Peyer's patch (tissue), 4 donors: ENCODE measurements around the gene ANGPTL1. TPM values are rescaled to one million over a fixed set of nuclear protein-coding genes. Genes with fewer than 3 reads are reported as not detected.

Source experiments
- DNase-seq, 3 donors: peaks; one replicate each; pipeline ENCODE4 v3.0.0-alpha.2; 2017 to 2019
- H3K27ac ChIP-seq, 4 donors: fragments of 200-600 bp; sonication (generic); one replicate each; pipeline ENCODE4 v1.5.1; 2016 to 2019
- H3K27me3 ChIP-seq, 2 donors: fragments of 200-600 bp; sonication (generic); one replicate each; pipeline ENCODE4 v1.5.1; 2019
- H3K36me3 ChIP-seq, 3 donors: fragments of 200-600 bp; sonication (generic); one replicate each; pipeline ENCODE4 v1.5.1; 2016 to 2019
- H3K4me1 ChIP-seq, 4 donors: fragments of 200-600 bp; sonication (generic); one replicate each; pipeline ENCODE4 v1.5.1; 2016 to 2019
- H3K4me3 ChIP-seq, 4 donors: fragments of 200-600 bp; sonication (generic); 1 replicate in 3 of 4; 2 replicates in 1 of 4; pipeline ENCODE4 v1.5.1; 2016 to 2019; ENCODE audit warnings: mild to moderate bottlenecking in 1 of 4
- H3K9me3 ChIP-seq, 4 donors: fragments of 200-600 bp; sonication (generic); one replicate each; pipeline ENCODE4 v1.5.1; 2016 to 2019; ENCODE audit warnings: mild to moderate bottlenecking in 1 of 4
- POLR2A ChIP-seq, 2 donors: fragments of 450-650 bp; IDR thresholded peaks; one replicate each; pipeline ENCODE4 v1.5.1; 2017; ENCODE audit warnings: antibody characterized with exemption in 2 of 2, mild to moderate bottlenecking in 2 of 2, moderate library complexity in 2 of 2
- total RNA-seq, 4 donors: library from RNA; depleted of rRNA; stranded (reverse); fragments of >200 nt; gene quantifications; one replicate each; pipeline ENCODE4 v1.1.0, GENCODE V29; 2016
- TF ChIP-seq, protein P1 (sequence below), 6 experiments: fragments of 450-650 bp in 4 of 6; fragments of 200-600 bp in 2 of 6; sonication (generic) in 1 of 6; IDR thresholded peaks; one replicate each; pipeline ENCODE4 v1.5.1; 2017 to 2019; ENCODE audit warnings: antibody characterized with exemption in 6 of 6, mild to moderate bottlenecking in 3 of 6, moderate library complexity in 1 of 6

The ANGPTL1 gene, protein sequence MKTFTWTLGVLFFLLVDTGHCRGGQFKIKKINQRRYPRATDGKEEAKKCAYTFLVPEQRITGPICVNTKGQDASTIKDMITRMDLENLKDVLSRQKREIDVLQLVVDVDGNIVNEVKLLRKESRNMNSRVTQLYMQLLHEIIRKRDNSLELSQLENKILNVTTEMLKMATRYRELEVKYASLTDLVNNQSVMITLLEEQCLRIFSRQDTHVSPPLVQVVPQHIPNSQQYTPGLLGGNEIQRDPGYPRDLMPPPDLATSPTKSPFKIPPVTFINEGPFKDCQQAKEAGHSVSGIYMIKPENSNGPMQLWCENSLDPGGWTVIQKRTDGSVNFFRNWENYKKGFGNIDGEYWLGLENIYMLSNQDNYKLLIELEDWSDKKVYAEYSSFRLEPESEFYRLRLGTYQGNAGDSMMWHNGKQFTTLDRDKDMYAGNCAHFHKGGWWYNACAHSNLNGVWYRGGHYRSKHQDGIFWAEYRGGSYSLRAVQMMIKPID
- total RNA-seq = 10 to 100 TPM in 3 of 4 donors, 1 to 10 TPM in 1; 7.2 to 17.0 (median 13.9) TPM

DNA sequence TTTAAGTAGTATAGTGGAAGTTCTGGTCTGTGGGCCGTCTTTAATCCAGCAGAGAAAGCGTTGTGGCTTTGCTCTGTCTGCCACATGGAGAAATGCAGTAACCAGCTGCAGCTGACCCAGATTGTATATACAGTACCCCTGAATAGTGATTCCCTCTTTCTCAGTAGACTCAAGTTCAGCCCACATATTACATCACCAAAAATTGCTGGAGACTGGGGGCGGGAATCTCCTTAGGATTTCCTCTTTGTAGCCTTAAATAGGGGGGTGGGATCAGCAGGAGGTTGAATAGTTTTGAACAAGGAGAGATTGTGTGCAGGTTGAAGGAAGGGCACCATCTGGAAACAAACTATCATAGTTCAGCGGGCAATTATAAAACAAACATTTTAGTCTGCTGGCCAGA, at the start of gene ANGPTL1:
TSS of gene ANGPTL1 (minus strand) at position 134 of the 400 bp plus-strand sequence. CDS start 5,301 bp downstream, outside the sequence.
- Histone ChIP-seq H3K4me1 (peaks cover 0 to 18% (median 0%) of the 10 kb centered on the region in 4 donors), H3K36me3 (no peaks in the 10 kb centered on the region), H3K4me3 (peak within 1 kb of the TSS in 3 of 4 donors; percentile 2 to 33 (median 11)), H3K27me3 (no peaks in the 10 kb centered on the region), H3K27ac (peak within 1 kb of the TSS in 3 of 4 donors; percentile 34 to 78 (median 57)), H3K9me3 (no peaks in the 10 kb centered on the region)
- TF ChIP-seq, protein P1, sequence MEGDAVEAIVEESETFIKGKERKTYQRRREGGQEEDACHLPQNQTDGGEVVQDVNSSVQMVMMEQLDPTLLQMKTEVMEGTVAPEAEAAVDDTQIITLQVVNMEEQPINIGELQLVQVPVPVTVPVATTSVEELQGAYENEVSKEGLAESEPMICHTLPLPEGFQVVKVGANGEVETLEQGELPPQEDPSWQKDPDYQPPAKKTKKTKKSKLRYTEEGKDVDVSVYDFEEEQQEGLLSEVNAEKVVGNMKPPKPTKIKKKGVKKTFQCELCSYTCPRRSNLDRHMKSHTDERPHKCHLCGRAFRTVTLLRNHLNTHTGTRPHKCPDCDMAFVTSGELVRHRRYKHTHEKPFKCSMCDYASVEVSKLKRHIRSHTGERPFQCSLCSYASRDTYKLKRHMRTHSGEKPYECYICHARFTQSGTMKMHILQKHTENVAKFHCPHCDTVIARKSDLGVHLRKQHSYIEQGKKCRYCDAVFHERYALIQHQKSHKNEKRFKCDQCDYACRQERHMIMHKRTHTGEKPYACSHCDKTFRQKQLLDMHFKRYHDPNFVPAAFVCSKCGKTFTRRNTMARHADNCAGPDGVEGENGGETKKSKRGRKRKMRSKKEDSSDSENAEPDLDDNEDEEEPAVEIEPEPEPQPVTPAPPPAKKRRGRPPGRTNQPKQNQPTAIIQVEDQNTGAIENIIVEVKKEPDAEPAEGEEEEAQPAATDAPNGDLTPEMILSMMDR (IDR thresholded peaks at IDR 0.05) = no peak
- TF ChIP-seq POLR2A (IDR thresholded peaks at IDR 0.05) = no peak
- DNase-seq = no peak

DNA sequence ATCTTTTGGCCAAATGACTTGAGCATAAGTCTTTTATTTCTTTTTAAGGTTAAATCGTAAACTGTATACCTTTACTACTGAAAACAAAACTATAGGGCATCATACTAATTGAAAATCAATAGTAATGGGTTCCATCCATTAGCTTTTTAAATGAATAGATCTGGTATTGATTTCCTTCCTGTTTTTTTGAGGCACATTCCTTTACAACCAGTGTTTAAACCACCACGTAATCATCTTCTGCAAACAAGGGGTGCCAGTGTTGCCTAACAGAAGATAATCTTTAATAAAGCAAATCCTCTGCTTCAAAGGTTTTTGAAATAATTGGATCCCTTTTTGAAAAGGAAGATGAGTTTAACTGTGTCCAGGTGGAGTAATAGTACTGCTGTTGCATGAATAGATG, 48.7 kb upstream of the ANGPTL1 start:
- Histone ChIP-seq H3K27me3 (no peaks in the 10 kb centered on the region), H3K36me3 (no peaks in the 10 kb centered on the region), H3K4me1 (no peaks in the 10 kb centered on the region), H3K4me3 (no peak overlapping the region), H3K9me3 (no peaks in the 10 kb centered on the region), H3K27ac (no peak overlapping the region)
- no peak for DNase-seq
- TF ChIP-seq POLR2A (IDR thresholded peaks at IDR 0.05) = no peak
- TF ChIP-seq, protein P1 (IDR thresholded peaks at IDR 0.05) = no peak

DNA sequence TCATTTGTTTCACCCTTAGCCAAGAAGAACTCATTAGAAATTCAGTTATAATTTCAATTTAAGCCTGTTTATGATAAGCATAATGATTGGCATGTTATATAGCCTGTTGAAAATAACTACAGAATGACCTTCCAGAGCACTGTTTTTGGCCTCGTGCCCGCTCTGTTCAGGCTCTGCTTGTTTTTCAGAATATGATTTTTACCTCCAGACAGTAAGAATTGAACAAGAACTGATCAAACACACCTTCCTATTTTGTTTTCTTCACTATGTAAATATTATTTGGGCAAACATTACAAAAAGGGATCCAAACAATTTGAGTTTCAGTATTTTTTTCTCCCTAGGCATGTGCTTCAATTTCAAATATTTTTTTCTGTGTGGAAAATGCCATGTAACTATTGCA, 48.1 kb upstream of the ANGPTL1 start:
- H3K36me3 ChIP-seq = peaks cover 0 to 4% (median 0%) of the 10 kb centered on the region in 3 donors
- no peaks in the 10 kb centered on the region for H3K4me1 ChIP-seq
- H3K9me3 ChIP-seq = no peaks in the 10 kb centered on the region
- no peak overlapping the region for H3K4me3 ChIP-seq
- H3K27me3 ChIP-seq = no peaks in the 10 kb centered on the region
- H3K27ac ChIP-seq = no peak overlapping the region
- DNase-seq = no peak
- TF ChIP-seq, protein P1 (IDR thresholded peaks at IDR 0.05) = no peak
- no peak for TF ChIP-seq POLR2A (IDR thresholded peaks at IDR 0.05)

DNA sequence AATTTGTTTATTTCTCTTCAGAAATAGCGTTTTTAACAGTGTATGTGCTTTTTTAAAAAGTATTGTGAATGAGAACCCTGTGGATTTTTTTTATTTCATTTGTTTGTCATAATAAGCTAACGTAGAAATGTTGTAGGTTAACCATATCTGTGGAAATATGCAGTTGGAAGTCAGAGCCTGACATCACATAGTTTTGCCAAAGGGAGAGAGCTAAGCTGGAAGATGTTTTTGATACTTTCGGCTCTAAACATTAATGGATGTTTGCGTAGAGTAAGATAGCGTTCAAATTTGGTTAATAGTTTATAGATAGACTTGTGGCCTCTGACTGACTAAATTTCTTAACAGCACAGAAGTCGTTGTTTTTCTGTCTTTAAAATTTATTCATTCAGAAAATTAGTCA, 47.4 kb upstream of the ANGPTL1 start:
- no peaks in the 10 kb centered on the region for H3K27me3 ChIP-seq
- peaks cover 0 to 7% (median 0%) of the 10 kb centered on the region in 3 donors for H3K36me3 ChIP-seq
- H3K4me1 ChIP-seq = no peaks in the 10 kb centered on the region
- H3K4me3 ChIP-seq = no peak overlapping the region
- no peak for DNase-seq
- no peaks in the 10 kb centered on the region for H3K9me3 ChIP-seq
- H3K27ac ChIP-seq = no peak overlapping the region
- TF ChIP-seq, protein P1 (IDR thresholded peaks at IDR 0.05) = no peak
- TF ChIP-seq POLR2A (IDR thresholded peaks at IDR 0.05) = no peak

DNA sequence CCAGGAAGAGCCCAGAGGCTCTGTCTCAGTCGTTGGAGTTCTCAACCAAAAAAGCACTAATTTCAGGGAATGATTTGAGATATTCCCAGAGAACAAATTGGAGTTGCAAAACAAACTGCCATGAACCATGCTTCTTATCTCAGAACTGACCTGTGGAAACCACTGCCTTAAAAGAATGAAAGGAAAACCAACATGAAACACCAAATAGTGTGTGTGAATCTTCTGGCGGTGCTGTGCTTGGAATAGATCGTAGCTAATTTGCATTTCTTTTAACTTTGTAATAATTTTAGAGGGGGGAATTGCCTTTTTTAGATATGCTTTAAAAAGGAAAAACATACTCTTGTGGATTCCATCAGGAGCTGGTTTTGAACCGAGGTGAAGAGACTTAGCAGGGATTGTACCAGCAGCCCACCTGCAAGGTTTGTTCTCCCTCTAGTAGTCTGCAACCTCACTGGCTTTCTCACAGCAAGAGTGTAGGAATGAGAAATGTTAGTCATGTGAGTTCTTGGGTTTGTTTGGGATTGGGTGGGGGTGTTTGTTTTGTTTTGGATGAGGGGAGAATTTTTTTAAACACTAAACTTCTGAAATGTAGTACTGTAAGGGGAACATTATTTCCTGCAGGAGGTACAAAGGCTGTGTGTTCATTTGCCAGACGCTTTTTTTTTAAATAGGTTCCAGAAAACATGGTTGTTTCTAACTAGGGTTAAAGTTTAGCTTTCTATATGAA, 45.7 kb upstream of the ANGPTL1 start:
- Histone ChIP-seq H3K4me3 (no peak overlapping the region), H3K4me1 (no peaks in the 10 kb centered on the region), H3K27ac (no peak overlapping the region), H3K36me3 (peaks cover 0 to 7% (median 0%) of the 10 kb centered on the region in 3 donors), H3K27me3 (no peaks in the 10 kb centered on the region), H3K9me3 (no peaks in the 10 kb centered on the region)
- no peak for DNase-seq
- TF ChIP-seq, protein P1 (IDR thresholded peaks at IDR 0.05) = no peak
- TF ChIP-seq POLR2A (IDR thresholded peaks at IDR 0.05) = no peak
